Stimulated activated CD4-positive, alpha-beta T cell treated with anti-CD3 and anti-CD28 coated beads, Interleukin-4, amount 100 ng/mL, for 24 hours (primary cell): ENCODE data around the gene FABP3.

ENCODE experiments used
- DNase-seq: peaks from one replicate; pipeline ENCODE4 v3.0.0-alpha.2; 2020

FABP3 gene

DNA sequence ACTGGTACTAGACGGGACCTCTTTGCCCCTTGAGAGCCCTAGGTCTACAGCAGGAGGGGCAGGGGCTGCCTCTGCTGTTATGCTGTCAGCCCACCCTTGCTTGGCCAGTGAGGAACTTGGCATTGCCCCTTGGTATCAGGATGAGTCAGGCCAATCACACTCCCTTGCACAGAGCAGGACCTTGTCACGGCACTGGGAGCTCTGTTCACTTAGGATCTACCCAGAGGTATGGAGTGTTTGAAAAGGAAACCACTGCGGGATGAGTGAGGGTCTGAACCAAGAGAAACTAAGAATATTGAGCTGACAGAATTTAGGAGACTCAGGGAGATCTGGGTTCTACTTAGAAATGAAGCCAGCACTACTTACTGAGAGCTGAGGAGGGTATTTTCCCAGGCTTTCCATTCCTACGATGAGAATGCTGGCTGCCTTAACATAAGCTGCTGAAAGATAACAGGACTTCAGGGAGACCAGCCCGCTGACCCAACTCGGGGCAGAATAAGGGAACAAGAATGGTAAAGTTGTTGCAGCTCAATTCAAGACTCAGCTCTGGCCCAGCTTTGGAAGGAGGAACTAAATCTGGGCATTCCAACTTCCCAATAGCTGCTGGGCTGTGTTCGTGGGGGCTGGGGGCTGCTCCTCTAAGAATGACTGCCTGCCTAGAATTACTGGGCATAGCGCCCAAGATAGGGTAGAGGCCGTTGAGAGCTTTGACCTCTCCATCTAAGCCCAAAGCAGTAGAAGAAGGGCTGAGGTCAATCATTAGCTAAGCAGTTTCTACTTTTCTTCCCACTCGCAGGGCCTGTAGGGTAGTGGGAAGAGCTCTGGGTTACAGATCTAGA is 1.5 kb downstream of the FABP3 start:
- no peak for DNase-seq

GRCh38 chr1:31370565-31370964 is 2.3 kb downstream of the FABP3 start:
- no peak for DNase-seq

DNA sequence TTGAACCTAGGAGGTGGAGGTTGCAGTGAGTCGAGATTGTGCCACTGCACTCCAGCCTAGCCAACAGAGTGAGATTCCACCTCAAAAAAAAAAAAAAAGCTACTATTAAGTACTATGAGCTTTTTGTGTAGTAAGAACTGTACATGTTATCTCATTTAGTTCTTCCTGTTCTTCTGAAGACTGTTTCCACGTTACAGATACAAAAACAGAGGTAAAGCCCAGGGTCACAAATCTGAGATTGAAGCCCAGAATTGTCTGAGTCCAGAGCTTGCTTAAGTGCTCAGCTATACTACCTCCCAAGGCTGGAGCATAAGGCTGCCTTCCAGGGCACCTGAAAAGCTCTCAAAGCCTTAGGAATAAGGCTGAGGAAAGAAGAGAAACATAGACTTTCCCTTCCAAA is 2.9 kb downstream of the FABP3 start:
- DNase-seq = no peak

DNA sequence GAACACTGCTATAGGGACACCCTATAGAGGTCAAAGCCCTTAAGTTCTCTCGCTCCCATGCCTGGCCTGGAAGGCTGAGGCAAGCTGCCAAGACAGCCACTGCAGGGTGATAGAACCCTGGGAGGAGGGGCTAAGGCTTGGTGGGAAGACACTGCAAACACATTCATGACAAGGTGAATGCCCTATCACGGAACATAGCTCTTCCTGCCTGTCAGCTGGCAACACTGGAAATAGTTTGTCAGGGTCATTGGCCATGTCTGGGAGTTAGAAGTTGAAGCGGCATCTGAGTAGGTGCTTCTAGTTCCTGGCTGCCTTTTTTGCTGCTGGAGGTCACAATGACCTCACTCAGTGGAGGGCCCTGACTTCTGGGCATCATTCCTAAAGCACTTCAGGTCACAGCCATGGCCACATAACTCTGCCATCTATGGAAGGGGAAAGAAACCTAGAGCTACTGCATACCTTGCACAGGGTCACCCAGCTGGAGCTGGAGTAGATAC is 4.2 kb downstream of the FABP3 start:
- DNase-seq = no peak

DNA sequence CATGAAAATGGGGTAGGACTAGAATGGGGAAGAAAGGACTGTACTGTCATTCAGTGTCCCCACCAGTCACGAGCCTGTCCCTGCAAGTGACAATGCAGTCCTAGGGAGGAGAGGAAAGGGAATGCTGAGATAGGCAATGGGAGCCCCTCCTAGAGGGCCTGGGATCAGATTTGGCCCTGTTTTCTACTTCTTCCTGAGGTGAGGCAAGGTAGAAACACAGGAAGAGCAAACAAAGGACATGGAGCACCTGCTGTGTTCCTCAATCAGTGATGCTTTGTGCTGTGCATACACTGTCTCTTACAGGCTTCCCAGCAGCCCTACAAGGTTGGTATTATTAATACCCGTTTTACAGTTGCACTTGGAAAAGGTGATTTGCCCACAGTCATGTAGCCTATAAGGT is 6.1 kb downstream of the FABP3 start:
- DNase-seq = no peak

DNA sequence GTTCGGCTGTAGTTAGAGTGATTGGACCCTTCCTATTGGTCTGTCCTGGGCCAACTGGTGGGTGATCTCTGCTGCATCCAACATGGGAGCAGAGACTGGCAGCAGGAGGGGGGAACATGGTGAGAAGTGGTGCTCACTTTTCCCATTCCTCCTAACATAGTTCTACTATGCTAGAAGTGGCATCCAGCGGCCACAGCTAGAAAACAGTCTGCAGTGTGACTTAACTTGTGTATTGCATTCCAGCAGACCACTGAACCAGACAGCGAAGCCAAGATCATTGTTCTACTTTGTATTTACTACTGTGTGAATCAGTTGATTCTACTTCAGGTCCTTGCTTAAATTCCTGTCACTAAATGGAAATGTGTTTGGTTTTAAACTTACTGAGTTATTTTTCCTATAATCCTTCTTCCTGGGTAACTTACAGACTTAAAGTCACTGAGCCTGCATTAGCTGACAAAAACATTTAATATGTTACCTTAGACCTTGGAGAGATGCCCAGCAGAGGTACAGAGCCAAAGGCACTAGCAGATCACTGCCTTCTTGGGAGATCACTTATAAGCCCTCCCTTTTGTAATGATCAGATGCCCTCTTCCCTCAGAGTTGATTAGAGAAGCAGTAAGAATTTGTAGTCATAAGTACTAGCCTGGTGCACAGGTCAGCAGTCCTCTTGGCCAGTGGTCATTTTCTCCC is 8.2 kb downstream of the FABP3 start:
- DNase-seq = no peak

GRCh38 chr1:31362032-31362431 is 10.8 kb downstream of the FABP3 start:
- DNase-seq = no peak

GRCh38 chr1:31361607-31362006 is 11.3 kb downstream of the FABP3 start:
- no peak for DNase-seq

DNA sequence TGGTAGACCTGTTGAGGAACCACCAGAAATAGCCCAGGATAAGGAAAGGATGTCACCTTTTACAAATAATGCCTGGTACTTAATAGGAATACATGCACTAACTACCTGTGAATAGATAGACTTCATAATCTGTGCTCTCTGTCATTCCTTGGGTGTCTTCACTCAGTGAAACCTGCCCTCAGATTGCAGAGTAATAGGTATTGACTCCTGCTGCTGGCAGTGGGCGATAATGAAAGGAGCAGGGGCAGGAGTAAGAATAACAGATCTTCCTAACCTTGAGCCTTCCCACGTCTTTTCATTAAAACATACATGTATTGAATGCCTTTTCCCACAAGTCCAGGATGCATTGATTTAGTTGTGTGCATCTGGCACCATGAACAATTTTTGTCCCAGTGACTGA is 16.4 kb downstream of the FABP3 start:
- DNase-seq = no peak

DNA sequence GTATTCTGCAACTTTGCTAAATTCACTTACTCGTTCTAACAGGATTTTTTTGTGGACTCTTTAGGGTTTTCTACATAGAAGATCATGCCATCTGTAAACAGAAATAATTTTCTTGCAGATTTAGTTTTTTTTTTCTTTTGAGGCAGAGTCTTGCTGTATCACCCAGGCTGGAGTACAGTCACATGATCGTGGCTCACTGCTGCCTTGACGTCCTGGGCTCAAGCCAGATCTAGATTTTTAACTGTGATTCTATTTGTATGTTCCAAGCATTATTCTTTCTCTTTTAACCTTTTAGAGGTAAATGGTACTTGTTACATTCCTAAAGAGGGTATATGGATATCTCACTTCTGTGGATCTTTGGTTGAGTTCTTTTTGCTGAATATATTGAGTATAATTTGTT is 18.6 kb downstream of the FABP3 start:
- no peak for DNase-seq

DNA sequence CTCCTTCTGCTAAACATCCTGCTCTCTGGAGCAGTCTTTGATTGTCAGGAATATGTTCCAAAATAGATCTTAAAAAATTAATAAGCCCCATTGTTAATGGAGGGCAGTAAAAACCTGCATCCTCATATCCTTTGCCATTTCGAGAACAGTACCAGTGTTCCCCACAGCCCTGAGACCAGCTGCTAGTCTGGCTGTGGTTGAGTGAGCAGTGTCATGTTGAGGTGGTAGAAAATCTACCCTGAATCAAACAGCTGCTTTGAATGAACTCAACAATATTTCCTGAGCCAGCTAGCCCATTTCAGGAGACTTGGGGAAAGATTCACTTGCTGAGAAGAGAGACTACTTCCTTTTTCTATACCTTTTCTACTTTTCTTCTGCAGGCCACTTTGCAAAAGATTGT is 24.4 kb downstream of the FABP3 start:
- DNase-seq = no peak

DNA sequence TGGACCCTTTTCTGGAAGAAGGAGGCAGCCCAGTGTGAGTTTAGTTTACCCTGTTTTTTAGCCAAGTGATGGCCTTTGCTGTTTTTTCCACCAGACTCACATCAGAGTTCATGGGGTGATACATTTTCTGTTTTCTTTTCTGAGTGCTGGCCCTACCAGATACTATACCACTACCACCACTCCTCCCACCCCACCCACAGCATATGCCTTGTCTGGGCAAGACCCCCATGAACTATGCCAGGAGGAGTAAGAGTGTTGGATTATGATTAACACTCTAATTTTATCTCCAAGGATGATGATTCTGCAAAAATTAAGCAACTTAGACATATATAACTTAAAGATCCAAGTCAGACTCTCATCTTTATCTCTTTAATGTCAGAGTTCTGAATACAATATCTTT is 26.1 kb downstream of the FABP3 start:
- DNase-seq = no peak

DNA sequence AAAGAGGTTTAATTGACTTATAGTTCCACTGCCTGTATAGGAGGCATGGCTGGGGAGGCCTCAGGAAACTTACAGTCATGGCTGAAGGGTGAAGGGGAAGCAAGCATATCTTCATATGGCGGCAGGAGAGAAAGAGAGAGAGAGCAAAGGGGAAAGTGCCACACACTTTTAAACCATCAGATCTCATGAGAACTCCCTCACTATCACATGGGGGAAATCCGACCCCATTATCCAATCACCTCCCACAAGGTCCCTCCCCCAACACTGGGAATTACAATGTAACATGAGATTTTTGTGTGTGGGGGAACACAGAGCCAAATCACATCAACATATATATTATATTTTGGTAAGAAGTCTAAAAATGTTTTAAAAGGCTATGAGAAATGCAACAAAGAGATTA is 27.2 kb downstream of the FABP3 start:
- no peak for DNase-seq

- DNase-seq = no peak
Measured at GRCh38 chr1:31344503-31344902, 28.4 kb downstream of the FABP3 start.

DNA sequence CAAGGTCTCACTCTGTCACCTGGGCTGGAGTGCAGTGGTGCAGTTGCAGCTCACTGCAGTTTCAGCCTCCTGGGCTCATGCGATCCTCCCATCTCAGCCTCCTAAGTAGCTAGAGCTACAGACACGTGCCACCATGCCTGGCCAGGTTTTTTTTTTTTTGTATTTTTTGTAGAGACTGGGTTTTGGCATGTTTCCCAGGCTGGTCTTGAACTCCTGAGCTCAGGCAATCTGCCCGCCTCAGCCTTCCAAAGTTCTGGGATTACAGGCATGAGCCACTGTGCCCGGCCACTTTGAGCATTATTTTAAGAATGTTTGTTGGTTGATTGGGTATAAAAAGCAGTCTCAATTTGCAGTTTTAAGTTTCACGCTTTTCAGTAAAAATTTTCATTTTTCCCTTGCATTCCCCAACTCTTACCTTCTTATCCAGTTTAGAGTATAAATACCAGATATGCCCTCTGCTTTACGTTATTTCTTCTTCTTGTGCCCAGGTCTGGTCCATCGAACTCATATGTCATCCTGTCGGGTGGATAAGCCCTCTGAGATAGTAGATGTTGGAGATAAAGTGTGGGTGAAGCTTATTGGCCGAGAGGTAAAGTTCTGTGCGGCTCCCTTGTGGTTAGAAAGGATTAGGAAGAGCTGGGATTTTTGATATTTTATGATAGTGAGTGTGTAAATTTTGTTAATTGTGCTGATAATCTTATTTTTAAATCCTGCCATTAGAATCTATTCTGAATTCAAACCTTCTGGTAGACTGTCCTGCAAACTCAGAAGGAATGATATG is 36.0 kb downstream of the FABP3 start:
- no peak for DNase-seq

DNA sequence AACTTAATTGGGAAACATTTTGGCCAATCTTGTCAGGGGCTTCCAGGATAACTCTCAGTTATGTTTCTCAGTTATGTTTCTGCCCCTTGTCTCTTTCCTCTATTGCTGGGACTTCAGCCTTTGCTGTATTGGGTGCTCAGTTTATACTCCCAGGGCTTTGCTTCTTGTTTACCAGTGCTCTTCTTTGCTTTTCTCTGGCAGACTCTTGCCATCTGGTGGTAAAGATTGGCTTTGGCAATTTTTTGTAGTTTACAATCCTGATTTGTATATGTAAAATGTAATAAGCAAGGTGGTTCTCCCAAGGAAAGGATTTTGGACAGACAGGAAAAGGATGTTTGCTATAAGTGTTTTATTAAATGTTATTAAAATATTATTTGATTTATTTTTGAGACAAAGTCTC is 37.9 kb downstream of the FABP3 start:
- no peak for DNase-seq

DNA sequence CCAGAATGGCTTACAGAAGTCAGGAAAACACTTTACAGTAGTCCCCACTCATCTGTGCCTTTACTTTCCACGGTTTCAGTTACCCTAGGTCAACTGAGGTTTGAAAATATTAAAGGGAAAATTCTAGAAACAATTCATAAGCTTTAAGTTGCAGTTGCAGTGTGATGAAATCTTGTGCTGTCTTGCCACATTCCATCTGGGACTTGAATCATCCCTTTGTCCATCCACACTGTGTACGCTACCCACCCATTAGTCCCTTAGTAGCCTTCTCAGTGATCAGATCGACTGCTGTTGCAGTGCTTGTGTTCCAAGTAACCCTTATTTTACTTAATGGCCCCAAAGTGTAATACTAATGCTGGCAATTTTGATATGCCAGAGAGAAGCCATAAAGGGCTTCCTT is 45.5 kb downstream of the FABP3 start:
- DNase-seq = no peak

- no peak for DNase-seq
Measured at GRCh38 chr1:31326461-31326860, 46.4 kb downstream of the FABP3 start.

DNA sequence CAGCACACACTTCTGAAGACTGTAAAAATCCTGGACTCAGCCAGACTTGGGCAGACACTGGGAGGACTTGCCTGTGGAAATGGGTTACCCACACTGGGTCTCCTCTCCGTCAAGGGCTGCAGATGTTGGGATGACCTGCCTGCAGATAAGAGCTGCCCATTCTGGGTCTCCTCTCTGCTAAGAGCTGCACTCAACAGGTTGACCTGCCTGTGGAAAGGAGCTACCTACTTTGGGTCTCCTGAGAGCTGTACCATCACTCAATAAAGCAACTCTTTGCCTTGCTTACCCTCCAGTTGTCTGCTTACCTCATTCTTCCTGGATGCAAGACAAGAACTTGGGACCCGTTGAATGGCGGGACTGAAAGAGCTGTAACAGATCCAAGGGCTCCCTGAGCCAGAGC is 47.9 kb downstream of the FABP3 start:
- no peak for DNase-seq

DNA sequence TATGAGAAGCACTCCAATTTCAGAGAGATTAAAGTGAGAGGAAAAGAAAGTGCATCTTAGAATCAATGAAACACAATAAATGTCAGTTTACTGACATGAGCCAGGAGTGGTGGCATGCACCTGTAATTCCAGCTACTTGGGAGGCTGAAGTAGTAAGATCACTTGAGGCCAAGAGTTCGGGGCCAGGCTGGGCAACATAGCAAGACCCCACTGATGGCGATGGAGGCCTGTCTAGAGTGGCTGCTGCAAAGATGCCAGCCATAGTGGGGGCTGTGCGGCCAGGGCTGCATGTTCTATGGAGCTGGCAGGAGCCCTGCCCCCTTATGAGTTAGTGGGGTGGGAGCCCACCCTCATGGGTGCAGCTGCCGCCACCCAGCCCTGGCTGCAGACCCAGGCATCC is 48.8 kb downstream of the FABP3 start:
- no peak for DNase-seq

GRCh38 chr1:31318146-31318545 is 54.7 kb downstream of the FABP3 start:
- no peak for DNase-seq

DNA sequence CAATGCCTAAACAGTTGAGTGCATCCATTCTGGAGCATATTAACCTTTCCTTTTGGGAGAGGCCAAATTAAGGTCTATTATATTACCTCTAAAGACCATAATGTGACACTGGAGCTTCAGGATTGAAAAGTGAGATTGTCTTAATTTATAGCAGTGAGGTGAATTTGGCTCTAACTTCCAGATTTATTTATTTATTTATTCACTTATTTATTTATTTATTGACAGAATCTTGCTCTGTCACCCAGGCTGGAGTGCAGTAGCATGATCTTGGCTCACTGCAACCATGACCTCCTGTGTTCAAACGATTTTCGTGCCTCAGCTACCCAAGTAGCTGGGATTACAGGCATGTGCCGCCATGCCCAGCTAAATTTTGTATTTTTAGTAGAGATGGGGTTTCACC is 57.0 kb downstream of the FABP3 start:
- no peak for DNase-seq
